K562 (cell line): ENCODE measurements around the gene CLEC18B.

Source experiments
- ZNF717 ChIP-seq: fragments of 250-450 bp; sonication (Bioruptor Pico); IDR thresholded peaks from 2 replicates; pipeline ENCODE4 v1.5.0; 2021
- TF ChIP-seq, protein P1 (sequence below): fragments of 450-650 bp; IDR thresholded peaks from 2 replicates; pipeline ENCODE4 v1.6.1; 2017; ENCODE audit warnings: antibody characterized with exemption, mild to moderate bottlenecking

DNA sequence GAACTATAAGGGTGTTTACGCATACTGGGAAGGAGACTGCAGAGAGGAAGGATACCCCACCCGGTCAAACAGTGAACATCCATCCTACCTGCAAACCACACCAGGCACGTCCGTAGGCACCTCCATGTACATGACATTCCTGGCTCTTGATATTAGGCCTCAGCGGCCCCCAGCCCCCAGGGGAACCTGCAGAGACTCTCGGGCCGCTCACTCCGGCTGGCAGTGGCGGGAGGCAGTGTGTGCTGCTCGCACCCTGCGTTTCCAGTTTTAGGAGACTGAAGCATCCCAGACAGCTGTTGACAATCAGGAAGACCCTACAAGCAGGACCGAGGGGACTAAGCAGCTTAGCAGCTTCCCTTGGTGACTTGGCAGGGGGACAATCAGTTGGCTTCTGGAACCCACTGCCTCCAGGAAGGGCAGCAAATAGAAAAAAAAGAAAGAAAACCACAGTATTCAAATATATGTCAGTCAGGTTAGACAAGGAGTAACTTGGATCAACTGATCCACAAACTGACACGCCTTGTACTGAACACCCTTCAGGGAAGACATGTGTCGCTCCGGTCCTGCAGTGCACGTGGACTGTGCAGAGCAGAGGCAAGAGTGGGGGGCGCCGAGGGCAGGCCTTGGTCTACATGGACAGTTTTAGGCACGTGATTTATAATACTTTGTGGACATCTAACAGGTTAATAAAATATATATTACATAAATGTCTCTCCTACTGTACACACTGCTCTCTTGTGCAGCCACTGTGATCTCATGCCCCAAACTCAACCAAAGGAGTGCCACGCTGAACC, 29.9 kb upstream of the CLEC18B start:
- TF ChIP-seq ZNF717: no peak
- TF ChIP-seq, protein P1, sequence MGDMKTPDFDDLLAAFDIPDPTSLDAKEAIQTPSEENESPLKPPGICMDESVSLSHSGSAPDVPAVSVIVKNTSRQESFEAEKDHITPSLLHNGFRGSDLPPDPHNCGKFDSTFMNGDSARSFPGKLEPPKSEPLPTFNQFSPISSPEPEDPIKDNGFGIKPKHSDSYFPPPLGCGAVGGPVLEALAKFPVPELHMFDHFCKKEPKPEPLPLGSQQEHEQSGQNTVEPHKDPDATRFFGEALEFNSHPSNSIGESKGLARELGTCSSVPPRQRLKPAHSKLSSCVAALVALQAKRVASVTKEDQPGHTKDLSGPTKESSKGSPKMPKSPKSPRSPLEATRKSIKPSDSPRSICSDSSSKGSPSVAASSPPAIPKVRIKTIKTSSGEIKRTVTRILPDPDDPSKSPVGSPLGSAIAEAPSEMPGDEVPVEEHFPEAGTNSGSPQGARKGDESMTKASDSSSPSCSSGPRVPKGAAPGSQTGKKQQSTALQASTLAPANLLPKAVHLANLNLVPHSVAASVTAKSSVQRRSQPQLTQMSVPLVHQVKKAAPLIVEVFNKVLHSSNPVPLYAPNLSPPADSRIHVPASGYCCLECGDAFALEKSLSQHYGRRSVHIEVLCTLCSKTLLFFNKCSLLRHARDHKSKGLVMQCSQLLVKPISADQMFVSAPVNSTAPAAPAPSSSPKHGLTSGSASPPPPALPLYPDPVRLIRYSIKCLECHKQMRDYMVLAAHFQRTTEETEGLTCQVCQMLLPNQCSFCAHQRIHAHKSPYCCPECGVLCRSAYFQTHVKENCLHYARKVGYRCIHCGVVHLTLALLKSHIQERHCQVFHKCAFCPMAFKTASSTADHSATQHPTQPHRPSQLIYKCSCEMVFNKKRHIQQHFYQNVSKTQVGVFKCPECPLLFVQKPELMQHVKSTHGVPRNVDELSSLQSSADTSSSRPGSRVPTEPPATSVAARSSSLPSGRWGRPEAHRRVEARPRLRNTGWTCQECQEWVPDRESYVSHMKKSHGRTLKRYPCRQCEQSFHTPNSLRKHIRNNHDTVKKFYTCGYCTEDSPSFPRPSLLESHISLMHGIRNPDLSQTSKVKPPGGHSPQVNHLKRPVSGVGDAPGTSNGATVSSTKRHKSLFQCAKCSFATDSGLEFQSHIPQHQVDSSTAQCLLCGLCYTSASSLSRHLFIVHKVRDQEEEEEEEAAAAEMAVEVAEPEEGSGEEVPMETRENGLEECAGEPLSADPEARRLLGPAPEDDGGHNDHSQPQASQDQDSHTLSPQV: no peak
